ENCODE data around the gene DIO3. TPM values are rescaled to one million over a fixed set of nuclear protein-coding genes. Genes with fewer than 3 reads are reported as not detected.

The DIO3 gene
- total and polyA plus RNA-seq, 2 of the 4 experiments (the other 2 are of a cell fraction) = not detected

GRCh38 chr14:101564444-101564776, 3.1 kb downstream of the DIO3 start:
- in situ Hi-C loops (cut with MboI; ENCODE audit: low sequenced_read_pairs) (no loop called here), dilution Hi-C loops (cut with HindIII; ENCODE audit: low sequenced_read_pairs, unreplicated experiment) (no loop called here), intact Hi-C loops (cut with micrococcal nuclease) (no loop called here)
- Histone ChIP-seq H4K5ac (ENCODE audit: low read depth, low read length) (no peak overlapping the region), H2BK5ac (ENCODE audit: low read depth, low read length, poor library complexity, severe bottlenecking) (no peak overlapping the region), H2BK20ac (ENCODE audit: low read depth, low read length) (no peak overlapping the region), H3K23ac (ENCODE audit: low read depth, low read length) (no peak overlapping the region), H2BK15ac (ENCODE audit: low read depth, low read length) (no peak overlapping the region), H4K91ac (ENCODE audit: insufficient read depth, low read depth, low read length) (no peak overlapping the region), H2AFZ (replicated peaks; ENCODE audit: low read length, poor library complexity) (no peak overlapping the region), H3K36me3 (ENCODE audit: control insufficient read depth, insufficient read depth, low read length) (no peaks in the 10 kb centered on the region), H3K14ac (replicated peaks; ENCODE audit: low read depth, low read length) (no peak overlapping the region), H3K27ac (ENCODE audit: insufficient read depth, low read length) (no peak overlapping the region), H3K4ac (ENCODE audit: low read depth, low read length) (no peak overlapping the region), H3K9me3 (ENCODE audit: control insufficient read depth, insufficient read depth, low read length) (peaks cover 12% of the 10 kb centered on the region; the same call in 1 of the 2 replicates), H3K9me1 (ENCODE audit: insufficient read depth, low read length) (no peaks in the 10 kb centered on the region), H4K20me1 (ENCODE audit: insufficient read depth, low read length) (no peaks in the 10 kb centered on the region), H3K9ac (ENCODE audit: low read depth, low read length) (no peak overlapping the region), H3K27me3 (ENCODE audit: control insufficient read depth, insufficient read depth, low read length) (peaks cover 68% of the 10 kb centered on the region), H4K8ac (ENCODE audit: low read depth in 2 of 2, low read length in 2 of 2) (no peak overlapping the region), H2AK5ac (ENCODE audit: low read depth, low read length) (no peak overlapping the region), H3K56ac (ENCODE audit: extremely low read depth, insufficient read depth, low read length) (no peak overlapping the region), H3K18ac (ENCODE audit: low read depth, low read length) (no peak overlapping the region), H3K79me1 (ENCODE audit: low read depth in 1 of 2, low read length in 2 of 2) (no peaks in the 10 kb centered on the region), H3K4me1 (ENCODE audit: control insufficient read depth, insufficient read depth, low read length) (no peaks in the 10 kb centered on the region), H3K4me2 (ENCODE audit: low read depth, low read length) (no peak overlapping the region), H2AK9ac (replicated peaks; ENCODE audit: low read depth, low read length, poor library complexity) (no peak overlapping the region), H3K4me3 (ENCODE audit: insufficient read depth, low read depth, low read length) (no peak overlapping the region), H2BK120ac (ENCODE audit: low read depth, low read length) (no peak overlapping the region)
- no TSS peak for BruUV-seq (replicated peaks)
- DNase-seq (no peak), ATAC-seq (ENCODE audit: low read depth) (no peak)
- POLR2A ChIA-PET (ENCODE audit: unreplicated experiment) = no interaction called here
- TF ChIP-seq BHLHE40 (IDR thresholded peaks at IDR 0.05; ENCODE audit: low read depth, low read length) (no peak), MAZ (IDR thresholded peaks at IDR 0.05; ENCODE audit: borderline replicate concordance, low read depth, low read length) (no peak), MXI1 (IDR thresholded peaks at IDR 0.05; ENCODE audit: borderline replicate concordance, low read depth, low read length) (no peak), SMC3 (IDR thresholded peaks at IDR 0.05; ENCODE audit: low read depth, low read length) (no peak), CEBPB (IDR thresholded peaks at IDR 0.05; ENCODE audit: low read depth, low read length) (no peak), MAFK (IDR thresholded peaks at IDR 0.05; ENCODE audit: low read depth, low read length) (no peak), NFE2L2 (IDR thresholded peaks at IDR 0.05; ENCODE audit: low read depth, low read length) (no peak), FOS (IDR thresholded peaks at IDR 0.05; ENCODE audit: low read depth, low read length) (no peak)
- CTCF ChIA-PET = no interaction called here
- 0% methylated on average over 9 of the region's 21 CpGs; no CpG with 5 or more reads in 1 of the 2 experiments for WGBS, 2 experiments (ENCODE audit: extremely low coverage in 2 of 2, insufficient read length in 1 of 2)

Data from IMR-90 (cell line).